Ramos (cell line): ENCODE data around the gene FRMPD2.
"Not testable (repeated sequence)": the region's sequence is repeated elsewhere in the genome, so short reads cannot be mapped to it uniquely, and the experiment has no call there.

Experiments
- in situ Hi-C: fragments of 300-500 bp; cut with MboI; formaldehyde crosslinking; loops from one replicate; pipeline ENCODE4 v1.14.3; 2022; ENCODE audit warnings: low sequenced_read_pairs; ENCODE audit not compliant: unreplicated experiment

The FRMPD2 gene

GRCh38 chr10:48235501-48235900 is 39.0 kb downstream of the FRMPD2 start:
- in situ Hi-C loops, result no loop called here

GRCh38 chr10:48234787-48235186 is 39.7 kb downstream of the FRMPD2 start:
- in situ Hi-C loops, result no loop called here

- in situ Hi-C loops, result no loop called here
Observed at GRCh38 chr10:48234295-48234694, 40.2 kb downstream of the FRMPD2 start.

- in situ Hi-C loops, result no loop called here
Observed at GRCh38 chr10:48233559-48234005, 40.9 kb downstream of the FRMPD2 start.

- in situ Hi-C loops, result no loop called here
Observed at GRCh38 chr10:48232717-48233447, 41.6 kb downstream of the FRMPD2 start.

- in situ Hi-C loops, result no loop called here
Observed at GRCh38 chr10:48231699-48232315, 42.7 kb downstream of the FRMPD2 start.

GRCh38 chr10:48231178-48231577 is 43.3 kb downstream of the FRMPD2 start:
- in situ Hi-C loops, result no loop called here

GRCh38 chr10:48227213-48227612 is 47.3 kb downstream of the FRMPD2 start:
- in situ Hi-C loops, result no loop called here

- in situ Hi-C loops, result no loop called here
Observed at GRCh38 chr10:48224979-48225560, 49.4 kb downstream of the FRMPD2 start.

- in situ Hi-C loops, result no loop called here
Observed at GRCh38 chr10:48224296-48224695, 50.2 kb downstream of the FRMPD2 start.

- in situ Hi-C loops, result no loop called here
Observed at GRCh38 chr10:48221814-48222213, 52.7 kb downstream of the FRMPD2 start.

GRCh38 chr10:48221031-48221430 is 53.5 kb downstream of the FRMPD2 start:
- in situ Hi-C loops, result not testable (repeated sequence)

- in situ Hi-C loops, result no loop called here
Observed at GRCh38 chr10:48219194-48219593, 55.3 kb downstream of the FRMPD2 start.

- in situ Hi-C loops, result no loop called here
Observed at GRCh38 chr10:48216744-48217143, 57.8 kb downstream of the FRMPD2 start.

GRCh38 chr10:48216204-48216505 is 58.3 kb downstream of the FRMPD2 start:
- in situ Hi-C loops, result no loop called here

GRCh38 chr10:48215486-48216203 is 58.9 kb downstream of the FRMPD2 start:
- in situ Hi-C loops, result no loop called here

- in situ Hi-C loops, result no loop called here
Observed at GRCh38 chr10:48214716-48215485, 59.6 kb downstream of the FRMPD2 start.

GRCh38 chr10:48213047-48213446 is 61.4 kb downstream of the FRMPD2 start:
- in situ Hi-C loops, result no loop called here

- in situ Hi-C loops, result no loop called here
Observed at GRCh38 chr10:48211777-48212176, 62.7 kb downstream of the FRMPD2 start.

GRCh38 chr10:48210966-48211365 is 63.5 kb downstream of the FRMPD2 start:
- in situ Hi-C loops, result no loop called here
